Left hindlimb (tissue), 1 donor: ENCODE data around the gene RAB9A.
A peak's percentile ranks its signal among the peaks of the same experiment; 100 is the strongest.
"Not testable (repeated sequence)": the region's sequence is repeated elsewhere in the genome, so short reads cannot be mapped to it uniquely, and the experiment has no call there.

Source experiments
- DNase-seq: peaks from one replicate; pipeline ENCODE4 v3.0.0-alpha.2; 2018

Gene RAB9A

DNA sequence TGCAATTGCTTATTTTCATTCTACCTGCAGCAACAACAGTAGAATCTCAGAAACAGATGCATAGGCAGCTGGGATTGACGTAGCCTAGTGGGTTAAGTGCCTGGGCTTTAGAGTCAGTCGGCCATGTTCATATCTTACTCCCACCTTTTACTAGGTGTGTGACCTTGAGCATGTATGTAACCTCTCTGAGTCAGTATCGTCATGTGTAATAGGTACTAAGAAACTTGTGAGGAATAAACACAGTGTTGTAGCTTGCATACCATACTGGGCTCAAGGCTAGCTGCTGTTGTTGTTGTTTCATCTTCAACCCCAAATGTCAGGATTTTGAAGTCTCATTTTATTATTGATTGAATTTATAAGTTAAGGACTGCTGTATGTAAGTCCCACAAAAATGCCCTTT lies 14.2 kb downstream of the RAB9A start:
- no peak for DNase-seq

DNA sequence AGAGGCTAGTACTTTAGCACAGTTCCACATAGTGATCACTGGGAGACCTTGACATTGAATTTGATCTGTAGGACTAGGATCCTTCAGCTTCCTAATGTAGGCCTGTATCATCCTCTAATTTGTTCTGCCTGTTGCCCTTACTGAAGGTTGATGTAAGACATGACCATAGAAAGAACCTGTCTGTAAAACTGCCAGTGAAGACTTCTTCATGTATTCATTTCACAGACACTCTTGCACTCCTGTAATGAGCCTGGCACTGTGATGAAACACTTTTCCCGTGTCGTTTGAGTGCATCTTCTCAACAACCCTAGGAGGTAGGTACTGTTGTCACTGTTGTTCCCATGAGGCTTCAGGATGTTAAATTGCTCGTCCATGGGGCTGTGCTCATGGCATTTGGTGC lies 14.7 kb downstream of the RAB9A start:
- DNase-seq = no peak

DNA sequence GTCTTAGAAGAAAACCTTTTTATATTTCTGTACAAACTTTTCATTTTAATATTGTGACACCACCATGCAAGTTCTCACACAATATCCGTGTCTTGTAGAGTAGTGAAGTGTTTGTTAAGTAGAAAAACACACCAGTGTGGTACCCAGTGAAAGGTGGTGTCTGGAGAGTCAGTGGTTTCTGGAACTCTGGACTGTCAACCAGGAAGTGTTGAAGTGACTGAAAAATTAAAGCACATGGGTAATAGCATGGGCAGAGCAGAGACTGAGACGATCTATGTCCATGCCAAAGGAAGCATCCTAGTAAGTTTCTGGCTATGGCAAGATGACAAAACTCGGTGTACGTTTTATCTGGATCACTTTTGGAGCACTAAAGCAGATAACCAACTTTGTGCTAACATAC lies 22.2 kb downstream of the RAB9A start:
- DNase-seq = no peak

DNA sequence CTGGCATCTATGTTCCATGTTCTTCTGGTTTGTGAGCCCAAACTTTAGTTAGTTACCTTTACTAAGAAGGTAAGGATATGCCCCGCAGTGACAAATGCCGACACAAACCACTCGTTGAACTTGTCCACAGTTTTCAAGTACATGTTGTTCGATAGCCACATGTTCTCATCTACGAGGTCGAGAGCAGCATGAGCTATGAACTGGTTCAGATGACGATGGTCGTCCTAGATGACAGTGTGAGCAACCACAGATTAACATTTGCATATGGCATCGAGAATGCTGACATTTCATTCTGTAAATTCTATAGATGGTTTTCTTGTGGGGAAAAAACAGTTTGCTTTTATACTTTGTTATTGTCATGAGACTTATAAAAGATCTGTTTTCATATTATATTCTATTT lies 27.5 kb downstream of the RAB9A start:
- DNase-seq = no peak

DNA sequence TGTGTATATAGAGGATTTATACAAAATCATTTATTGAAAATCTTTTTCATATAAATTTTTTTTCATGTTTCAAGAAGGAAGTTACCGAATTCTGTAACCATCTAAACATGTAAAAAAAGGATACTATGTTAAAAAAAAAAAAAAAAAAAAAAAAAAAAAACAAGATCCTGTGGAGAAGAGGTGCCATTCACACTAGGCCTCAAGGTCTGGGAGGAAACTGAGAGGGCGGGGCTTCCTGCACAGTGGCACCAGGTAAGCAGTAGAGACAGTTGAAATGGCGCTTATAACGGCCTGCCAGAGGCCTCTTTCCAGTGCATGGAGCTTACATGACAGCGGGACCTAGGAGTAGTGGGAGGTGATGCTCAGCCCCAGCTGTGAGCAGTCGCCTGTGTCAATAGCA lies 28.0 kb downstream of the RAB9A start:
- no peak for DNase-seq

DNA sequence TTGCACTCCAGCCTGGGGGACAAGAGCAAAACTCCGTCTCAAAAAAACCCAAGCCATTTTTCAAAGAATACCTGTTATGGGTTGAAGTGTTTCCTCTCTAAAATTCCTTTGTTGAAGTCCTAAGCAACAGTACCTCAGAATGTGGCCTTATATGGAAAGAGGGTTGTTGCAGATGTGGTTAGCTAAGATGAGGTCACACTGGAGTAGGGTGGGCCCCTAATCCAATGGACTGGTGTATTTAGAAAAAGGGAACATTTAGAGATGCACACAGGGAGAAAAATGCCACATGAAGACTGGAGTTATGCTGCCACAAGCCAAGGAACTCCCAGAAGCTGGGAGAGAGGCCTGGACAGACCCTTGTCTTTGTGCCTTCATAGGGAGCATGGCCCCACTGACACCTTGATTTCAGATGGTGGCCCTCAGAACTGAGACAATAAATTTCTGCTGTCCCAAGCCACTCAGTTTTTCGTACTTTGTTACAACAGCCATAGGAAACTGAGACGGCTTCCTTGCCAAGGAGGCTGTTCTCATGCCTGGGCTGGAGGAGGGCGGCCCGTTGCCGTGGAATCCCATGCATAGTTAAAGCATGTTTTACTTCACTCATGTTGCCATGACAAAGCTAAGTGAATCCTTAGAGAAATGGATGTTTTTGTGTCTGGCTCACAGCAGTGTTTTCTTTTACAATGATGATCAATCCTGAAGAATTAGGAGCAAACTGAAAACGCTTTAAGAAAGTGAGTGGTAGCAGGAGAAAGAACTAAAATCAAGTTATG lies 29.0 kb downstream of the RAB9A start:
- peak; percentile 37 for DNase-seq

DNA sequence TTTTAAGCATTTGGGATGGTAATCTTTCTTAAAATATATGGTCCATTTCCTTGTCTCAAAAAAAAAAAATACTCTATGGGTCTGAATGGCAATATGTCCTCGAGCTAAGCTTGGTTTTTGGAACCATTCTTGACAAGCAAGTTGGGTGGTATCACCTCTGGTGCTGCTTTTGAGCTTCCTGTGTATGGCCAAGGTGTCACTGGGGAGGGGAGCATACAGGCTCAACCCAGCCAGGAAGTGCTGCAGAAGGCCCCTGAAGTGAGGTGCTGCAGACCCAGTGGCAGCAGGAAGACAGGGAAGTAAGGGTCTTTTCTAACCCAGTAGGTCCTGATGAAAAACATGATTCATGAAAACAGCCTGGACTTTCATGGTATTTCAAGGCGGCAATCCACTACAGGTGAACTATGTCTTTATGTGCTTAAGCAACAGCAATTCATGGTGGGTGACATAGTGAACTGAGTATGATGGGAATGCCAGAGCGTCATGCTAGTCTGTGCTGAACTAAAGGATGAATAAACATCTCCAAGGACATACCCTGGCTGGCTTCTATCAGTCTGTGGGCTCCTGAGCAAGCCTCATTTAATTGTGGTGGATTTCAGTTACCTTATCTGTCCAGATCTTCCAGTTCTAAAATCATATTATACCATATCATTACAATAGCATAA lies 30.4 kb downstream of the RAB9A start:
- DNase-seq = no peak

DNA sequence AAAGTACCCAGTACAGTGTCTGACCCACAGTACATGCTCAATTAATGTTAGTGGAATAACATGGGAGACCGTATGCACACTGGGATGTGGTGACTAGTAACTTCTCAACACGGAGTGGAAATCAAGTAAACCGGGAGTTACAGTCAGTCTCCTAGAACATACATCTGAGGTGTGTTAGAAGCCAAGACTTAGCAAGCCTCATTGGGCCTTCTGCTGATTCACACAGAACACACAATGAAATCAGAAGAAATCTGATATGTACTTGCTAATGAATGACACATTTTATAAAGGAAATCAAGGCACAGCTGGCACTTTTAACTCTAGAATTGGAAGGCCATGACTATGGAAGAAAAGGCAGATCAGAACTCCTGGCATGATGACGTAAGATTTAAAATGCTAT lies 32.4 kb downstream of the RAB9A start:
- DNase-seq = no peak

DNA sequence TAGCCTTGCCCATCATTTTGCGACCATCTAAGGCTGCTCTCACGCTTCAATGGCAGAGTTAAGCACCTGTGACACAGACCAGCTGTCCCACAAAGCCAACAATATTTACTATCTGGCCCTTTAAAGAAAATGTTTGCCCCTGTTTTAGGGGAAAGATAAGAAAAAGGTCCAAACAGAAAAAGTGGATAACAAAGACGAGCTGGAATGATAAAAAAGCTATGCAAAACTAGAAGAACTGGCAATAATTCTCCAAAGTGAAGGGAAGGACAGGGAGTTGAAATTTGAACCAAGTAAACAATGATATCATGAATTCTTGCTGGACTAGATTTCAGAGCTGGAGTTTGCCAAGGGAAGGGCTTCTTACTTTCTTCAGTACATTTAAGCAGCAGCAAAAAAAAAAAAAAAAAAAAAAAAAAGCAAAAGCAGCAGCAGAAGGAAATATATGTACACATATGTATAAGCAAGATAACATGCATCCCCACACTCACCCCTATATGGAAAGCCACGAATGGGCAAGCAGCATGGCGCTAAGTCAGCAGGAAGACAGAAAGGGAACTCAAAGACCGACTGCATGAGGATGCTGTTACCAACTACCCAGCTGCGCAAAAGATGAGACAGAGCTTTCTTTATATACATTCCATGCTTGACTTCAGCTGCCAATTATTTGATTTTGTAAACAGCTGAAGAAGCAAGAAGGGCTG lies 33.0 kb downstream of the RAB9A start:
- DNase-seq = no peak

DNA sequence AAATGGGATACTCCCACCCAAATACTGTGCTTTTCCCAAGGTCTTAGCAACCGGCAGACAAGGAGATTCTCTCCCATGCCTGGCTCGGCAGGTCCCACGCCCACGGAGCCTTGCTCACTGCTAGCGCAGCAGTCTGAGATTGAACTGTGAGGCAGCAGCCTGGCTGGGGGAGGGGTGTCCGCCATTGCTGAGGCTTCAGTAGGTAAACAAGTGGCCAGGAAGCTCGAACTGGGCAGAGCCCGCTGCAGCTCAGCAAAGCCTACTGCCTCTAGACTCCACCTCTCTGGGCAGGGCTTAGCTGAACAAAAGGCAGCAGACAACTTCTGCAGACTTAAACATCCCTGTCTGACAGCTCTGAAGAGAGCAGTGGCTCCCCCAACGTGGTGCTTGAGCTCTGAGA lies 36.0 kb downstream of the RAB9A start:
- DNase-seq = not testable (repeated sequence)

DNA sequence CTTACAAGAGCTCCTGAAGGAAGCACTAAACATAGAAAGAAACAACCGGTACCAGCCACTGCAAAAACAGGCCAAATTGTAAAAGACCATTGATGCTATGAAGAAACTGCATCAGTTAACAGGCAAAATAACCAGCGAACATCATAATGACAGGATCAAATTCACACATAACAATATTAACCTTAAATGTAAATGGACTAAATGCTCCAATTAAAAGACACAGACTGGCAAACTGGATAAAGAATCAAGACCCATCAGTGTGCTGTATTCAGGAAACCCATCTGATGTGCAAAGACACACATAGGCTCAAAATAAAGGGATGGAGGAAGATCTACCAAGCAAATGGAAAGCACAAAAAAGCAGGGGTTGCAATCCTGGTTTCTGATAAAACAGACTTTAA lies 37.7 kb downstream of the RAB9A start:
- not testable (repeated sequence) for DNase-seq

DNA sequence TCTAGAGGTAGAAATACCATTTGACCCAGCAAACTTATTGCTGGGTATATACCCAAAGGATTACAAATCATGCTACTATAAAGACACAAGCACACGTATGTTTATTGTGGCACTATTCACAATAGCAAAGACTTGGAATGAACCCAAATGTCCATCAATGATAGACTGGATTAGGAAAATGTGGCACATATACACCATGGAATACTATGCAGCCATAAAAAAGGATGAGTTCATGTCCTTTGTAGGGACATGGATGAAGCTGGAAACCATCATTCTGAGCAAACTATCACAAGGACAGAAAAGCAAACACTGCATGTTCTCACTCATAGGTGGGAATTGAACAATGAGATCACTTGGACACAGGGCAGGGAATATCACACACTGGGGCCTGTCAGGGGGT lies 41.6 kb downstream of the RAB9A start:
- DNase-seq = not testable (repeated sequence)

DNA sequence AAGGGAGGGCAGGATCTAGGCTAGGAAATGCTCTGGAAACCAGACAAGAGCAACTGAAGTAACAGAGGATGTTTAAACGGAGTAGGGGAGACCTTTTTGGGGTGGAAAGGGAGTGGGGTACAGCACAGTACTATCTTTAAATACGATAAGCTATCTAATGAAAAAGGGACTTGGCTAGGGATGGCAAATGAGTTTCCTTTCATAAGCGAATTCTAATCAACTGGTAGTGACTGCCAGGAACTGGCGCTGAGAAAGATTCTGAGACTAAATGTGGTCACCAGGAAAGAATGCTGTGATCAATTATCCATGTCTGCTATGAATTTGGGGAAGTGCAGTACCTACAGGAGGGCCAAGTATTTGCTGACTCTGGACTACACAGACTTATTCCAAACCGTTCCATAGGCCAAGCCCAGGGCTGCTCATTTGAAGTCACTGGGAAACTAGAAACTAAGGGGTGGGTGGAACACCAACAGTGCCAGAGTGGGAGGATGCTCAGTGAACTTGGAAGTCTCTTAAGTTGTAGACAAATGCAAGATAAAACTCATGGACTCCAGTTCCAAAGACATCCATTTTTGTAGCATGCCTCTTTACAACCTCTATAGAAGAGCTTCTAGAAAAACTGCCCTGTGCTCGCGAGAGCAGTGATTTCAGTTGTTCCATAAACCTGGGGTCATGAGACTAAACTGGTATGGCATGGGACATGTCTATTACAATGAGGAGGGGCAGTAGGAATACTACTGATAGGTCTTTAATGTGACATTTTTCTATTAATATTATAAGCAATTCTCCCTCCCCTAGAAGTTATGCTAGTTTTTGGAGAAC lies 43.5 kb downstream of the RAB9A start:
- no peak for DNase-seq

DNA sequence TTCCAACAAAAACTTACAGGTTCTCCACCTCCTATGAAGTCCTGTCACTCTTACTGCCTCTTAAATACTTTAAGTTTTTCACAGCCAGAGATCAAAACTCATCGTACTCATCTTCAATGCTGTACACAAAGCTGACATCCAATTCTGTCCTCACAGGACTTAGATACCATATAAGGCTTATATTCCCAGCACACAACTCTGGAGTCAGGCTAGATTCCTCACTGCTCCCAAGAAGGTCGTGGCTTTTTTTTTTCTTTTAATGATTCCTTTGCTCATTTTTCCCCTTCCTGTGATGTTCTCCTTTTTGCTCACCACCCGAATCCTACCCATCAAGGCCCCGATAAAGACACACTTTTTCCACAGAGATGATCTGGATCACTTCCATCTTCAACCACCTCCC lies 44.6 kb downstream of the RAB9A start:
- DNase-seq = no peak

DNA sequence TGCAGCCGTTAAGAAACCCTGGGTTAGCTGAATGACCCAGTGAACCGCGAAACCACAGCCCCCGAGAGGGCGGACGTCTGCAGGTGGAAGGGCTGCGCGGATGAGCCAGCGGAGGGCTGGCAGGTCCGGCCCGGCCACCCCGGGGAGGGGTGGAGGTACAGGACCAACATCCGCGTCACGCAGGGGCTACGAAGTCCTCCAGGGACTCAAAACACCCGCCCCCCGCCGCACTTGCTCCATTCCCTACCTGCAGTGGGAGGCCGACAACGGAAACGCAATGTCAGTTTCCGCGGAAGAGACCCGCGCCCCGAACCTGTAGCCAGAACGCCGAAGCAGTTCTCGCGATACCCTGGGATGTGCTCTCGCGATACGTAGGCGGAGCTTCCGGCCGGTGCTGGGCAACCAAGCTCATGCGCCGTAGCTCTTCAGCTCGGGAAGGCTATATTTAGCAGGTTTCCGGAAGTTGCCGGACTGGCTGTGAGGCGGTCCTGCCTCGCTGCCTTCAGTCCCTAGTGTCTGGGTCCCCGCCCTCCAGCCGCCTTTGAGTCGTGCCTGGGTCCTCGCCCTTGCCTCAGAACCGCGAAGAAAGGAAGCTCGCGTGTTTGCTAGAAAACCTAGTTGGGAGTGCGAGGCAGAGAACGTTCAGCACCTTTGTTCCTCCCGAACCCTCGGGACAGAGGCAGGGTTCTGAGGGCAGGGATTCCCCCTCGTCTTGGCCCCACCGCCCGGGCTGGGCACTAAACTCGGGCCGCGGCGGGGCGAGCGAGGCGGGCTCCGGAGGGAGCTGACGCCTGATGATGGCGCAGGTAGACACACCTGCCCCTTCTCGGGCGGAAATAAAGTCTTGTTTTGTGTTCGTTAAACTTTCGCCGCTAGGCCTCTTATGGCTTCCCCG lies 45.6 kb downstream of the RAB9A start, which contains the start of the genes OFD1 and TRAPPC2:
OFD1 (plus strand) TSS at position 471 of the 895 bp plus-strand sequence; CDS start at position 795, 324 bp downstream.
TRAPPC2 (minus strand) TSS at position 343 of the 895 bp plus-strand sequence. CDS start 14,657 bp downstream, outside the sequence.
- peak; percentile 92 for DNase-seq

DNA sequence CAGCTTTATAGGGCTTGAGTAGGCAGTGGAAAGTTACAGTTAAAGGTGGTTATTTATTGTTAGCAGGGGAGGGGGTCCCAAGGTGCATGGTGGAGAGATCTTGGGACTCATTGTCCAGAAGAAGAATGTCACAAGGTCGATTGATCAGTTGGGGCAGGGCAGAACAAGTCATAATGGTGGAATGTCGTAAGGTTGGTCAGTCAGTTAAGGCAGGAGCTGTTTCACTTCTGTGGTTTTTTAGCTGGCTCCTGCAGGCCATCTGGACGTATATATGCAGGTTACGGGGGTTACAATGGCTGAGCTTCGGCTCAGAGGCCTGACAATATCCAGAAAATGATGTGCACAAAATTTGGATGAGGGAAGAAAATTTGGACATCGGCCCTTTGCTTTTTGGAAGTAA lies 52.8 kb downstream of the RAB9A start:
- DNase-seq = no peak

DNA sequence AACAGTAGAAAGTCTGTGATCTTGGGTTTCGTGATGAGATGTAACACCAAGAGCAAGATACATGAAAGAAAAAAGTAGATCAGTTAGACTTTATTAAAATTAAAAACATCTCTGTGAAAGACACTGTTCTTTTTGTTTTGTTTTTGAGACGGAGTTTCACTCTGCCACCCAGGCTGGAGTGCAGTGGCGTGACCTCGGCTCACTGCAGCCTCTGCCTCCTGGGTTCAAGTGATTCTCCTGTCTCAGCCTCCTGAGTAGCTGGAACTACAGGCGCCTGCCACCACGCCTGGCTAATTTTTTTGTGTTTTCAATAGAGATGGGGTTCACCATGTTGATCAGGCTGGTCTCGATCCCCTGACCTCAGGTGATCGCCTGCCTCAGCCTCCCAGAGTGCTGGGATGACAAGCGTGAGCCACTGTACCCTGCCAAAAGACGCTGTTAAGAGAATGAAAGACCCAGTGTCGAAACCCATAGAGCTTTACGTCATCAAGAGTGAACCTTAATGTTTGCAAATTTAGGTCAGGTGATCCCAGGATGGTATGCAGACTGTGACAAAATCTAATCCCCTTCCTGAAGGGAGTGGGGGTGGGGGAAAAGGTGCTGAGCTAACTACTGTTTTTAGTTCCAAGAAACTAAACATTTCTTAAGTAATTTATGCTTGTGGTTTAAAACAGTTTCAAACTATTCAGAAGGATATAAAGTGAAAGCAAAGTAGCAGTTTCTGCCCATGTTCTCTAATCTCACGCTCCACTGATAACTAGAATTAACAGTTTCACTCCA lies 53.7 kb downstream of the RAB9A start:
- no peak for DNase-seq

DNA sequence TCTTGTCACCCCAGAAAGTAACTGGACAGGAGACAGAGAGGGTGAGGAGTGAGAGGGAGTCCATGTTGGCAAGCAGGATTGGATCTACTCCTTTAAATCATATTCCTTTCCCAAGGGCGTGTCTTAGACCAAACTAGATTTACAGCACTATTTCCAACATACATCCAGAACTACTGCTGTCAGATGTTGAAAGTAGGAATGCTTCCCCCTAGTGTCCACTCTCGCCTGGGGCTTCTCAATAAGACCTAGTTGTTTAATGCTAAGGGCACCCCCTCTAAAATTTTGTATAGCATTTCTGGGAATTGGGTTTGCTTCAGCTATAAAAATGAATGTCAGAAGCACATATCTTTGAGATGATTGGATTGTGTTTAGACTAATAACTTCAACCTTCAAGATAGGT lies 58.9 kb downstream of the RAB9A start:
- no peak for DNase-seq

DNA sequence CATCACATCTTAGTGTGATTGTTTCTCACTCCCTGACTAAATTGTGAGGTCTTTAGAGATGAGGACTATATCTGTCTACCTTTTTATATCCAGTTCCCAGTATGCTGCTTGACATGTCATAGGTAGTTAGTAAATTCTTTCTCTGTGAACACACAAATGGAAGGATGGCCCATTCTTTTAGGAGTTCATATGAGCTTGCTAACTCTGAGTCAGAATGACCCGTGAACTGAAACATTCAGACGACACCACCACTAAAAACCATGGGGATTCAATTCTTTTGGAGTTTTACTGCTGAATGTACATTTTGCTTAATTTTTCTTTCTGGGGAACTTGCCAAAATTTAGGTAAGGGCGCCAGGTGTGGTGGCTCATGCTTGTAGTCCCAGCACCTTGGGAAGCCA lies 59.6 kb downstream of the RAB9A start:
- no peak for DNase-seq

DNA sequence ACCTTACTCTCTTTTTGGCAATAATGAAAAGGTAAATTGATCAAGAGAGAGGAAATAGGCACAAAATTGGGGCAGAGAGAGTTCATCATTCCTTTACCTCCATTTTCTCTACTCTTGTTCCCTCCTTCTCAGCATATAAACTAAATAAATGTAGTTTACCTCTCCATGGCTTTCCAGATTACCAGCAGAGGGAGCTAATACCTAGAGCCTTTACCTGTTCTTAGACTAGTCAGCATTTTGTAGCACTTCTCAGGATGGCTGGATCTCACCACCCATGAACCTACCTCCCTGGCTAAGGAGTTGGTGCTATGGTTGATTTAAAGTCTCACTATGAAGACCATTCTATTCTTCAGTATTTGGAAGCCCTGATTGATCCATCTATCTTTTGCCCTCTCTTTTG lies 61.3 kb downstream of the RAB9A start:
- no peak for DNase-seq

DNA sequence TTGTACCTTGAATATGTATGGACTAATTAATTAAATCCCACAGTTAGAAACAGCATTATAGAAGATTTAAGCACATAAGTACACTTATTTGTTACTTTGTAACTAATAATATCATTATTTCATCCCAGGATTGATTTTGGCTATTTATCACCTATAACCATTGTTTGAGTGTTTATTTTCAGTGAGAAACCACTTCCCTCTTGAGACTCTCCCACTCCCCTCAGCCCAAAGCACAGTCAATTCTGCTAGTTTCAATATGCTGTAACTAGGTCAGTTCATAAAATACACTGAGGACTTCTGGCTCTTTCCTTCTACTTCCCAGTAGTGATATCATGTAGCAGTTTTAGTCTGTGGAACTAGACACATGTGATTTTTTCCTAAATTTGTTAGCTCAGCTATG lies 61.9 kb downstream of the RAB9A start:
- DNase-seq = no peak
